ENCODE measurements around the gene R3HCC1L.

GRCh38 chr10:98242823-98243222 is 108.4 kb downstream of the R3HCC1L start:
- peak in 3 of 6 experiments; percentile 16 to 38 (median 29) for TF ChIP-seq CTCF (IDR thresholded peaks at IDR 0.05)
- TF ChIP-seq POLR2A (IDR thresholded peaks at IDR 0.05): no peak
- no peak for TF ChIP-seq POLR2AphosphoS5 (IDR thresholded peaks at IDR 0.05)
- TF ChIP-seq EP300 (IDR thresholded peaks at IDR 0.05): no peak
